ENCODE measurements around the gene SMAD1.

SMAD1 gene

GRCh38 chr4:145513020-145513621 lies 31.5 kb downstream of the SMAD1 start:
- no peak overlapping the region for H3K4me3 ChIP-seq (ENCODE audit: low read depth, low read length)
- no peak for DNase-seq (ENCODE audit: low read depth)
- in situ Hi-C loops (cut with HindIII; ENCODE audit: low sequenced_read_pairs) = no loop called here
- TF ChIP-seq CTCF (IDR thresholded peaks at IDR 0.05; ENCODE audit: low read depth, low read length, missing control alignments) = no peak

GRCh38 chr4:145520172-145520571 lies 38.5 kb downstream of the SMAD1 start:
- no peak overlapping the region for H3K4me3 ChIP-seq (ENCODE audit: low read depth, low read length)
- TF ChIP-seq CTCF (IDR thresholded peaks at IDR 0.05; ENCODE audit: low read depth, low read length, missing control alignments) = no peak
- DNase-seq (ENCODE audit: low read depth) = no peak
- in situ Hi-C loops (cut with HindIII; ENCODE audit: low sequenced_read_pairs) = no loop called here

GRCh38 chr4:145521282-145521681 lies 39.6 kb downstream of the SMAD1 start:
- no peak for DNase-seq (ENCODE audit: low read depth)
- no peak for TF ChIP-seq CTCF (IDR thresholded peaks at IDR 0.05; ENCODE audit: low read depth, low read length, missing control alignments)
- in situ Hi-C loops (cut with HindIII; ENCODE audit: low sequenced_read_pairs) = no loop called here
- H3K4me3 ChIP-seq (ENCODE audit: low read depth, low read length) = no peak overlapping the region

GRCh38 chr4:145523117-145523516 lies 41.5 kb downstream of the SMAD1 start:
- no peak for DNase-seq (ENCODE audit: low read depth)

GRCh38 chr4:145524552-145524951 lies 42.9 kb downstream of the SMAD1 start:
- DNase-seq (ENCODE audit: low read depth) = no peak
- no peak for TF ChIP-seq CTCF (IDR thresholded peaks at IDR 0.05; ENCODE audit: low read depth, low read length, missing control alignments)
- no peak overlapping the region for H3K4me3 ChIP-seq (ENCODE audit: low read depth, low read length)
- in situ Hi-C loops (cut with HindIII; ENCODE audit: low sequenced_read_pairs) = no loop called here

More at GRCh38 chr4:145523117-145523516, 41.5 kb downstream of the SMAD1 start:
- no peak for TF ChIP-seq CTCF (IDR thresholded peaks at IDR 0.05; ENCODE audit: low read depth, low read length, missing control alignments)
- in situ Hi-C loops (cut with HindIII; ENCODE audit: low sequenced_read_pairs) = no loop called here
- no peak overlapping the region for H3K4me3 ChIP-seq (ENCODE audit: low read depth, low read length)

GRCh38 chr4:145525291-145525740 lies 43.7 kb downstream of the SMAD1 start:
- DNase-seq (ENCODE audit: low read depth) = no peak
- no peak overlapping the region for H3K4me3 ChIP-seq (ENCODE audit: low read depth, low read length)
- in situ Hi-C loops (cut with HindIII; ENCODE audit: low sequenced_read_pairs) = no loop called here
- no peak for TF ChIP-seq CTCF (IDR thresholded peaks at IDR 0.05; ENCODE audit: low read depth, low read length, missing control alignments)
